HG02943 (cell line): ENCODE measurements around the gene FARP2.

Experiments used
- ATAC-seq: cut with Tn5 transposase; IDR thresholded peaks from one replicate; pipeline ENCODE4 v1.9.1; 2021; ENCODE audit warnings: mild to moderate bottlenecking, low read depth, moderate library complexity; ENCODE audit not compliant: unreplicated experiment

FARP2 gene

GRCh38 chr2:241482126-241482955, 126.3 kb downstream of the FARP2 start:
- ATAC-seq = no peak

GRCh38 chr2:241483305-241483704, 127.2 kb downstream of the FARP2 start:
- ATAC-seq = no peak

- no peak for ATAC-seq
These were observed 129.3 kb downstream of the FARP2 start for GRCh38 chr2:241485172-241485911.

- ATAC-seq = no peak
These were observed 133.0 kb downstream of the FARP2 start for GRCh38 chr2:241489088-241489487.

DNA sequence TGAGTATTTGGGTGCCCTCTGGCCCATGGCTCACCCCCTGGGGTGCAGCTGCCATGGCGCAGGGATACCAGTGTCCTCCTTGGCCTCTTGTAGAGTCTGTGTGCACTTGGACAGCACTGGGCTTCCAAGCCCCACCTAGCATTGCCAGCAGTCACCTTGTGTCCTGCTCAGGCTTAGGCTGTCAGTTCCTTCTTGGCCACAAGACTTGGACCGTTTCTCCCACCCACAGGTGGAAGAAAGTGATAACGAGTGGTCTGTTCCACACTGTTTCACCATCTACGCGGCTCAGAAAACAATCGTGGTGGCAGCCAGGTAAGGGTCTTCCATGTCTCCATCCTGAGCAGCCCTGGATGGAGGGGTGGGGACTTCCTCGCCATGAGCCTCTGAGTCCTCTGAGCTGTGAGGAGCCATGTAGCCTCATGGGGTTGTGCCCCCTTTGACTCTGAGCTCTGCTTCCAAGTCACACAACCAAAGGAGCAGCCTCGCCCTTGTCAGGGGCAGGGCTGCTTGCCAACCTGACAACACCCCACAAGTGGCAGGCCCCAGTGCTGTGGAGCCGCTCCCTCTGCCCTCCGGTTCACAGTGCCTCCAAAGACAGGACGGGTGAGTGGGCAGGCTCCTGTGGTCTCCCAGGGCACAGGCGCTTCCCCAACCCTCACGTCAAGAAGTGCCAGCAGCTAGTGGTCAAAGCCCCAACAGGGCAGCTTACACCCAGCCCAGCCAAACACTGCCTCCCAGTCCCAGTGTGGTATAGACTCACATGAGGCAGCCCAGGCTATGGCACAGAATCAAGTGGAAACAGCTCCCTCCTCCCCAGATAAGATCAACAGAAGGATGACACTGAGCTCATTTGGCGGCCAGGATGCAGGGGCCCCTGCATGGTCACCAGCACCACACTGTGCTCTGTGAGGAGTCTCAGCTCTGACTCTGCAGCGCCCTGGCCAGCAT, 133.9 kb downstream of the FARP2 start:
- ATAC-seq = no peak

DNA sequence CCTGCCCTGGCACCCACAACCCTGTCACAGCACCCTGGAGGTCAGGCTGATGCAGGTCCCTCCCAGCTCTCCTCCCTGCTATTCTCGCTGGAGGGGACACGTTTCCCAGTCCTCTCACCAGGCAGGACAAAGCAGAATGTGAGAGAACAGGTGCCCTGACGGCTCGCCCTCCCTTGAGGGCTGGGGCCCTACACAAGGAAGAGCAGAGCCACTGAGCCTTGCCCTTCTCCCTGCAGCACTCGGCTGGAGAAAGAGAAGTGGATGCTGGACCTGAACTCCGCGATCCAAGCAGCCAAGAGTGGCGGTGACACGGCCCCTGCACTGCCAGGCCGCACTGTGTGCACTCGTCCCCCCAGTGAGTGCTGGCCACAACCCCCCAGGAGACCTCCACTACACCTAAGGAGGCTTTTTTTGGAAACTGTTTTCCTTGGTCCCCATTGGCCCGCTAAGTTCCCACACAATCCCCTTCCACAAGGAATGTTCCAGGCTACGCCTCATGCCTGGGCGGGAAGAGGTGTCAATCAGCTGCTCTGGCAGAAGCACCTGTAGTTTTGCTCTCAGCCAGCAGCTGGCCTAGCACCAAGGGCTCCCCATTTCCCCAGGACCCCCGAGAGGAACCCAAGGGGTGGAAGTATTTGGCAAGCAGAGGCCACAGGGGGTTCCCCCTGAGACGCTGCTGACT, 134.9 kb downstream of the FARP2 start:
- ATAC-seq = no peak

DNA sequence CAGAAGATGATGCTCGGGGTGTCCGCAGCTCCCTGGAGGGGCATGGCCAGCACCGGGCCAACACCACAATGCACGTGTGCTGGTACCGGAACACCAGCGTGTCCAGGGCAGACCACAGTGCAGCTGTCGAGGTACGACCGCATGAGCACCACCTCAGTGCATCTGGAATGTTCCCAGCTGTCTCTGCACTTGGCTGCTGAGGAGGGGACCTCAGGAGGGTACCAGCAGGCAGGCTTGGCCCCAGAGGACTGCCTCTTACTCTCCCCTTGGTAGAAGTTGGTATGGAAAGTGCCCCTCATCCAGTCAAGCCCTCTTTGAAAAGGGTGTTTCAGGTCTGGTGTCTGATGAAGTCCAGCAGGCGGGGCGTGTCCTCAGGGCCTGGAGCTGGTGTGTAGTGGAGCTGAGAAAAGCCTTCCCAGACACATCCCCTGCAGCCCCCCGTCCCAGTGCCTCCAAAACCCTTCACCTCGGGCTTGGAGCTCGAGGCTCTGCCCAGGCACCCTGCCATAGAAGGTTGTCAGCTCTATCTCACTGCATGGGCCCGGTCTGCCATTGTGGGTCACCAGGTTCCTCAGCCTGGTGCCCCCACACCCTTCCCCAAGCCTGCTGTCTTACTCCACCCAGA, 135.6 kb downstream of the FARP2 start:
- no peak for ATAC-seq

GRCh38 chr2:241492174-241492565, 136.1 kb downstream of the FARP2 start:
- no peak for ATAC-seq

GRCh38 chr2:241493092-241493491, 137.0 kb downstream of the FARP2 start:
- no peak for ATAC-seq

DNA sequence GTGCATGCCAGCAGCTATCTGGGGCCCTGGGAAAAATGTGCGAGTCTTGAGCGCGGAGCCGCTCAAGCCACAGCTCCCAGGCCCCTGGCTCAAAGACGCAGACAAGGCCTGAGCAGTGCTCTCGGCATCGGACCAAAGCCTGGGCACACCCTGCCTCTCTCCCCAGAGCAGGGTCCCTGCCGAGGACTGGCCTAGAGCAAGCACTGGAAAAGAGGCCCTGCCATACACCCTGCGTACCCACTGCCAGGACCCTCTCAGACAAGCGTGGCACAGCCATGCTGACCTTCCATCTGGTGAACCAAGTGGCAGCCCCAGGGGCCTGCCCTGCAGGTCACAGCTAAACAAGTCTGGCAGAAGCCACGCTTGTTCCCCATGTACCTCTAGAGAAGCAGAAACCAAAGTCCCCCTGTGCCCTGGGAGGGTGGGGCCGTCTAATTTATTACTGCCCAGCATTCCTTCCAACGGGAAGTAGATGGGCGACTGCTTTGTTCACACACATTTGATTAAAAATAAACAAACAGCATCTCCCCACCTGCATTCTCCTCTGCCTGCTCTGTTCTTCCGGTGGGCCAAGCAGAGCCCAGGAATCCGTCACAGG, 138.3 kb downstream of the FARP2 start:
- no peak for ATAC-seq

DNA sequence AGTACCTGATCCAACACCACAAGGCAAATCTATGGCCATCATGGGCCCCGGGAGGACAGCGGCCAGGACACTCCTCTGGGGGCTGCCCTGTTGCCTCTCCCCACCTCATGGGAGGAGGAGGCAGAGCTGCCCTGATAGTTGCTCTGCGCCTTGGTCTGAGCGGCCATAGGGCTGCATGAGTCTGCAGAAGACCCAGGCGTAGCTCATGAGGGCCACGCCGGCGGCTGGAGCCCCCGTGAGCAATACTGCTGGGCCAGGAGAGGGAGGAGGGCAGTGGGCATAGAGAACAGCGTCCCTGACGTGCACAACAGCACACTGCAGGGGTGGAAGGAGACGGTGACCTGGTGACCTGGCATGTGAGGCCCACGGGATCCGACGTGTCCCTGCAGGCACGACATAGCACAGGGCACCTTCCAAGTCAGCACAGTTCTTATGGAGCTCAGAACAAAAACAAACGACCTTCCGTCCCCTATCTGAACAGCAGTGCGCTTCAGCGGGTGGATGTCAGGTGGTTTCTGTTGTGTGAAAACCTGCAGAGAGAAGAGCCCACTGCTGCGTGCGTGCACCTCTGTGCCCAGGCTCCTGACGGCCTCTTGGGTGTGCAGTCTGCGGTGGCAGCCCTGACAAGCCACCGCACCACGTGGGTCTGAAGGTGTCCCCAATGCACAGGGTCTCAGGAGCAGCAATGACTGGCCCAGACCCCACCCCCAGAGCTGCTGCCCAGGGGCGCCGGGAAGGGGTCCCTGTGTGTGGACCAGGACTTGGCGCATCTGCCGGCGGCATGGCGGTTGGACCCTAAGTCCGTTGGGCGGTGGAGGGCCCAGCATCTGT, 139.3 kb downstream of the FARP2 start:
- ATAC-seq = no peak

- ATAC-seq = no peak
These were observed 140.1 kb downstream of the FARP2 start for GRCh38 chr2:241496003-241496707.

GRCh38 chr2:241496904-241497877, 141.1 kb downstream of the FARP2 start:
- ATAC-seq = no peak

DNA sequence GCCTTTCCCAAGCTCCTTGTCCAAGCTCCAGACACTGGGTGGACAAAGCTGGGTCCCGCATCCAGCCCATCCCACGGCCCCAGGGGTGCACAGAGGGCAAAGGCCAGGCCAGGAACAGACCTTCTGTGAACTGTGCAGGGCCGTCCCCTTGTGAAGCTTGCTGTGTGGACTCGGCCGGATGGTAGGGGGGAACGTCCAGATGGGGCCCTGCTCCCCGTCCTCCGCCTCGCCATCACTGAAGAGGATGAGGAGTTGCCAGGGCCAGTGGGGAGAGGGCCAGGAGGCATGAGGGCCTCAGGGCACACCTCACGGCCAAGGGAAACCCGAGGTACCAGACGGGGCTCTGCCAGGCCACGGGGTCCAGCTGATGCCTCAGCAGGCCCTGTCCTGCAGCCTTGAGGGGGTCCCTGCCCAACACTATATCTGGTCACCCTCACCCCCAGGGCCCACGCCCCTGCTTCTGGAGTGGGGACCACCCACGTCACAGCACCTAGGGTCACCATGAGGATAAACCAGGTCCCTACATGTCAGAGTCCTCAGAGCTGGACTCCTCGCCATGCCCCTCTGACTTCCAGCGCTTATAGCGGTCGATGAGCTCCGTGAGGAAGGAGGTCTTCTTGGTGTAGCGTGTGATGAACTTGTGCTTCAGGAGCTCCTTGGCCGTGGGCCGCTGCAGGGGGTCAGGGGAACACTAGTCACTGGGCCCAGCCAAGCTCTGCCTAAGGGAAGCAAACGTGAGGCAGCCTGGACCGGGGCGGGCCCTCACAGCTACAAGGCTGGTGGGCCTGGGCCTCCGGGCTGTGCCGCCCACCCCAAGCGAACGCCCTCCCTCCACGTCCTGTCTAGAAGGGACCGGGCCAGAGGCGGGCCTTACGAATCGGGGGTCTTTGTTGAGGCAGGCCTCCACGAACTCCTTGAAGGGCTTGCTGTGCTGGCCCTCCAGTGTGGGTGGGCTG, 142.3 kb downstream of the FARP2 start:
- ATAC-seq = no peak

- no peak for ATAC-seq
These were observed 143.3 kb downstream of the FARP2 start for GRCh38 chr2:241499146-241499965.
